Ishikawa (cell line): Measurements from ENCODE around the gene TCEAL6.

Experiments used
- CEBPB ChIP-seq: IDR thresholded peaks from 2 replicates; pipeline ENCODE4 v1.6.1; 2012
- CREB1 ChIP-seq: IDR thresholded peaks from 2 replicates; pipeline ENCODE4 v1.6.1; 2012; ENCODE audit warnings: low read depth
- EGR1 ChIP-seq: IDR thresholded peaks from 2 replicates; pipeline ENCODE4 v1.6.1; 2012
- EP300 ChIP-seq: IDR thresholded peaks from 2 replicates; pipeline ENCODE4 v1.6.1; 2012; ENCODE audit warnings: borderline replicate concordance
- FOXM1 ChIP-seq: IDR thresholded peaks from 2 replicates; pipeline ENCODE4 v1.6.1; 2012; ENCODE audit warnings: low read depth, borderline replicate concordance
- NFIC ChIP-seq: IDR thresholded peaks from 2 replicates; pipeline ENCODE4 v1.6.1; 2012
- RAD21 ChIP-seq: IDR thresholded peaks from 2 replicates; pipeline ENCODE4 v1.6.1; 2012; ENCODE audit warnings: low read depth
- TAF1 ChIP-seq: IDR thresholded peaks from 2 replicates; pipeline ENCODE4 v1.6.1; 2012; ENCODE audit warnings: low read depth, mild to moderate bottlenecking
- TCF12 ChIP-seq: IDR thresholded peaks from 2 replicates; pipeline ENCODE4 v1.6.1; 2012; ENCODE audit warnings: low read depth
- TEAD4 ChIP-seq: IDR thresholded peaks from 2 replicates; pipeline ENCODE4 v1.6.1; 2012
- YY1 ChIP-seq: IDR thresholded peaks from 2 replicates; pipeline ENCODE4 v1.6.1; 2012; ENCODE audit warnings: low read depth
- ZBTB7A ChIP-seq: IDR thresholded peaks from 2 replicates; pipeline ENCODE4 v1.6.1; 2012; ENCODE audit warnings: low read depth
- TF ChIP-seq, protein P1 (sequence below): IDR thresholded peaks from 2 replicates; pipeline ENCODE4 v1.6.1; 2012
- TF ChIP-seq, protein P2 (sequence below): IDR thresholded peaks from 2 replicates; pipeline ENCODE4 v1.6.1; 2012; ENCODE audit warnings: low read depth, mild to moderate bottlenecking
- TF ChIP-seq, protein P3 (sequence below): IDR thresholded peaks from 2 replicates; pipeline ENCODE4 v1.6.1; 2012

TCEAL6 gene

DNA sequence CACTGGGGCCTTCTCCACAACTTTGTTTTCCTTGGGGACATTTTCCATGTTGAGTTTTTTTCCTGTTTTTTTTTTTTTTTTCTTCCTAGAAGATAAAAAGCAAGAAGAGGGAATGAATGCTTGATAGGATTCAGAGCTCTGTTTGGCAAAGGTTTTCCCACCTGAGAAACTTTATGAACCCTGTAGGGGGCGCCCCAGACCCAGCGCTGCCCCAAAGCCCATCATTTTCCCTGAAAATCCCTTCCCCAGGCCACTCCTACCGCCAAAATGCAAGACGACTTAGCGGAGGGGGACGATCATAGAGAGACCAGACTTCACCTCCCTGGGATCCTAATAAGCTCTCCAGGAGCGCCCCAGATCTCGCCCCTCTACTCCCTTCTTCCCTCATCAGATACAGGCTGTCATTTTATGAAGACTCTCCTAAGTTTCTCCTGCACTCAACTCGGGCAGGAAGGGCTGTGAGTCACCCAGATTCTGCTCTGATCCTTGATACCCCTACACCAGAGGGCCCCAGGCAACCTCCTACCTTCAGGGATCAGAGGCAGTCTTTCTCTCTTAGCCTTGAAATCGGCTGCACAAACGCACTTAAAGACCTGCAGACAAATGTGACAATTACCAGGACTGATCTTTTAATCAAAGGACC is 12.1 kb upstream of the TCEAL6 start:
- TF ChIP-seq NFIC (no peak), ZBTB7A (no peak), TCF12 (no peak), RAD21 (no peak), TAF1 (no peak), YY1 (no peak), TEAD4 (no peak), EGR1 (no peak), FOXM1 (no peak)
- TF ChIP-seq, protein P1, sequence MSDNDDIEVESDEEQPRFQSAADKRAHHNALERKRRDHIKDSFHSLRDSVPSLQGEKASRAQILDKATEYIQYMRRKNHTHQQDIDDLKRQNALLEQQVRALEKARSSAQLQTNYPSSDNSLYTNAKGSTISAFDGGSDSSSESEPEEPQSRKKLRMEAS, result no peak
- TF ChIP-seq, protein P2, sequence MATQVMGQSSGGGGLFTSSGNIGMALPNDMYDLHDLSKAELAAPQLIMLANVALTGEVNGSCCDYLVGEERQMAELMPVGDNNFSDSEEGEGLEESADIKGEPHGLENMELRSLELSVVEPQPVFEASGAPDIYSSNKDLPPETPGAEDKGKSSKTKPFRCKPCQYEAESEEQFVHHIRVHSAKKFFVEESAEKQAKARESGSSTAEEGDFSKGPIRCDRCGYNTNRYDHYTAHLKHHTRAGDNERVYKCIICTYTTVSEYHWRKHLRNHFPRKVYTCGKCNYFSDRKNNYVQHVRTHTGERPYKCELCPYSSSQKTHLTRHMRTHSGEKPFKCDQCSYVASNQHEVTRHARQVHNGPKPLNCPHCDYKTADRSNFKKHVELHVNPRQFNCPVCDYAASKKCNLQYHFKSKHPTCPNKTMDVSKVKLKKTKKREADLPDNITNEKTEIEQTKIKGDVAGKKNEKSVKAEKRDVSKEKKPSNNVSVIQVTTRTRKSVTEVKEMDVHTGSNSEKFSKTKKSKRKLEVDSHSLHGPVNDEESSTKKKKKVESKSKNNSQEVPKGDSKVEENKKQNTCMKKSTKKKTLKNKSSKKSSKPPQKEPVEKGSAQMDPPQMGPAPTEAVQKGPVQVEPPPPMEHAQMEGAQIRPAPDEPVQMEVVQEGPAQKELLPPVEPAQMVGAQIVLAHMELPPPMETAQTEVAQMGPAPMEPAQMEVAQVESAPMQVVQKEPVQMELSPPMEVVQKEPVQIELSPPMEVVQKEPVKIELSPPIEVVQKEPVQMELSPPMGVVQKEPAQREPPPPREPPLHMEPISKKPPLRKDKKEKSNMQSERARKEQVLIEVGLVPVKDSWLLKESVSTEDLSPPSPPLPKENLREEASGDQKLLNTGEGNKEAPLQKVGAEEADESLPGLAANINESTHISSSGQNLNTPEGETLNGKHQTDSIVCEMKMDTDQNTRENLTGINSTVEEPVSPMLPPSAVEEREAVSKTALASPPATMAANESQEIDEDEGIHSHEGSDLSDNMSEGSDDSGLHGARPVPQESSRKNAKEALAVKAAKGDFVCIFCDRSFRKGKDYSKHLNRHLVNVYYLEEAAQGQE, result no peak
- TF ChIP-seq, protein P3, sequence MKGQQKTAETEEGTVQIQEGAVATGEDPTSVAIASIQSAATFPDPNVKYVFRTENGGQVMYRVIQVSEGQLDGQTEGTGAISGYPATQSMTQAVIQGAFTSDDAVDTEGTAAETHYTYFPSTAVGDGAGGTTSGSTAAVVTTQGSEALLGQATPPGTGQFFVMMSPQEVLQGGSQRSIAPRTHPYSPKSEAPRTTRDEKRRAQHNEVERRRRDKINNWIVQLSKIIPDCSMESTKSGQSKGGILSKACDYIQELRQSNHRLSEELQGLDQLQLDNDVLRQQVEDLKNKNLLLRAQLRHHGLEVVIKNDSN, result no peak

DNA sequence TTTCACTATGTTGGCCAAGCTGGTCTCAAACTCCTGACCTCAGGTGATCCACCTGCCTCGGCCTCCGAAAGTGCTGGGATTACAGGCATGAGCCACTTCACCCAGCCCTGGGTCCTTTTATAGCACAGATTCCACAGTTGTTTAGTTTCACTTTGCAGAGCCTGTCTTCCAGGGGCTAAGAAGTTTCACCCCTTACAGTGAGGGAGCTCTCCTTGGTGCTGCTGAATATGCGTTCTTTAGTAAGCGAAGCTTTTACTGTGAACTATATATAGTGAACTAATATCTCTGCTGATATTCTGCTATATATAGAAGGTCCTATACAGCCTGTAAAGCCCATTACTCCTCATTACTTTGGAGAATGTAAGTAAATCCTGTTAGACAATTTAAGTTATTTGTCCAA is 4.2 kb downstream of the TCEAL6 start:
- TF ChIP-seq, protein P2, result peak; percentile 75
- TF ChIP-seq TEAD4, result no peak
- TF ChIP-seq FOXM1, result no peak
- TF ChIP-seq TCF12, result no peak
- no peak for TF ChIP-seq NFIC
- TF ChIP-seq YY1, result no peak
- TF ChIP-seq EP300, result no peak
- TF ChIP-seq ZBTB7A, result no peak

DNA sequence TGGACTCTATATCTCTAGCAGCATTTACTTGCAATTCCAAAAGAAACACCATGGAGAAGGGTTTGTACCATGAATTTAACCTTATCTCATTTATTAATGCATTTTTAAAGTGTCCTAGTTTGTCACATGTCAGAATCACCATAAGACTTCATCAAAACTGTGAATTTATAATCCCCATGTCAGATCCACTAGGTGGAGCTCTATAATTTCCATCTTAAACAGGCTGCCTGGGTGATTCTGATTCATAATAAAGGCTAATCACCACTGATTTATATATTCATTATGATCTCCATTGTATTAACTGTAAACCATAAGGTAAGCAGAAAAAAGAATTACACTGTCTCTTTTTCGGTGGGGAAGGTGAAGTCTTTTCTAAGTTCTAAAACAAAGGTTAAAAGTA is 12.8 kb downstream of the TCEAL6 start:
- no peak for TF ChIP-seq TEAD4
- peak; percentile 29; the same call in 1 of the 2 replicates for TF ChIP-seq RAD21

DNA sequence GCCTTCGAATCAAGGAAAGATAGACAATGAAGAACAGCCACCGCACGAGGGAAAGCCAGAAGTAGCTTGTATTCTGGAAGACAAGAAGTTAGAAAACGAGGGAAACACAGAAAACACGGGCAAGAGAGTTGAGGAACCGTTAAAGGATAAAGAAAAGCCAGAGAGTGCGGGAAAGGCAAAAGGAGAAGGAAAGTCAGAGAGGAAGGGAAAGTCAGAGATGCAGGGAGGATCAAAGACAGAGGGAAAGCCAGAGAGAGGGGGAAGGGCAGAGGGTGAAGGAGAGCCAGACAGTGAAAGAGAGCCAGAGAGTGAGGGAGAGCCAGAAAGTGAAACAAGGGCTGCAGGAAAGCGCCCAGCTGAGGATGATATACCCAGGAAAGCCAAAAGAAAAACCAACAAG is 15.4 kb downstream of the TCEAL6 start:
- TF ChIP-seq TAF1 (no peak), TEAD4 (no peak), FOXM1 (no peak), RAD21 (no peak), EP300 (no peak), CREB1 (no peak), NFIC (no peak), CEBPB (no peak), TCF12 (no peak), EGR1 (no peak), ZBTB7A (no peak), YY1 (no peak)
- TF ChIP-seq, protein P2, result no peak
- TF ChIP-seq, protein P1, result no peak
- TF ChIP-seq, protein P3, result no peak

DNA sequence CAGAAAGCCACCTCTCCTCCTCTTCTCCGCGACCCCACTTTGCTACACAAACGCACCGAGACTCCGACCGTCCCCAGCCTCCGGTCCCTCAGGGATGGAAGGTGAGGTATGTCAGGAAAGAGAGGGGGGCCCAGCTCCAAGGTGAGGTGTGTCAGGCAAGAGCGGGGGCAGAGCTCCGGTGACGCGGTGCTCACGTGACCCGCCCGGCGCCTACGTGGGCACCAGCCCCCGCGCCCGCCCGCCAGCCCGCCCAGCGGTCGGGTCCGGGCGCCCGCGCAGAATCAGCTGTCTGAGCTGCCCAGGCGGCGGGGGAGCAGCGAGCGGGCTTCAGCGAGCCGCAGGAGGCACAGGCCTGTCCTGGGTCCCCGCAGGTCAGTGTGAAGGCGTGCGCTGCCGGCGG is 16.8 kb downstream of the TCEAL6 start, which contains the start of gene TCEAL2:
Gene TCEAL2 (plus strand): TSS at position 244 of the 400 bp plus-strand sequence. CDS start 1,152 bp downstream, outside the sequence.
- TF ChIP-seq, protein P3, result peak; percentile 77
